Neuronal stem cell (in vitro differentiated cells): ENCODE results near the gene LDHB.
"Not testable (repeated sequence)": the region's sequence is repeated elsewhere in the genome, so short reads cannot be mapped to it uniquely, and the experiment has no call there.

Source experiments
- DNase-seq: peaks from one replicate; pipeline ENCODE4 v3.0.0-alpha.2; 2013; ENCODE audit warnings: low spot score
- H2AFZ ChIP-seq: one replicate; pipeline ENCODE4 v1.6.1; 2013; ENCODE audit warnings: mild to moderate bottlenecking, low read length, inconsistent platforms
- H2AK5ac ChIP-seq: 2 replicates; pipeline ENCODE4 v1.6.1; 2013; ENCODE audit warnings: low read depth, mild to moderate bottlenecking, inconsistent platforms, low read length, moderate library complexity, mixed read lengths
- H2BK120ac ChIP-seq: 2 replicates; pipeline ENCODE4 v1.6.1; 2013; ENCODE audit warnings: low read depth, mild to moderate bottlenecking, inconsistent platforms, low read length, moderate library complexity, mixed read lengths
- H2BK12ac ChIP-seq: one replicate; pipeline ENCODE4 v1.6.1; 2013; ENCODE audit warnings: low read length, inconsistent platforms
- H2BK15ac ChIP-seq: 2 replicates; pipeline ENCODE4 v1.6.1; 2013; ENCODE audit warnings: mild to moderate bottlenecking, low read length, inconsistent platforms, mixed read lengths
- H2BK5ac ChIP-seq: one replicate; pipeline ENCODE4 v1.6.1; 2013; ENCODE audit warnings: inconsistent platforms, mild to moderate bottlenecking, low read length, moderate library complexity
- H3K14ac ChIP-seq: one replicate; pipeline ENCODE4 v1.6.1; 2013; ENCODE audit warnings: low read length, inconsistent platforms
- H3K18ac ChIP-seq: 2 replicates; pipeline ENCODE4 v1.6.1; 2013; ENCODE audit warnings: low read length, inconsistent platforms
- H3K23ac ChIP-seq: 2 replicates; pipeline ENCODE4 v1.6.1; 2013; ENCODE audit warnings: low read depth, mild to moderate bottlenecking, mixed read lengths, low read length, inconsistent platforms; ENCODE audit not compliant: poor library complexity
- H3K27ac ChIP-seq: replicated peaks from 3 replicates; pipeline ENCODE4 v1.5.1; 2013; ENCODE audit warnings: low read length, inconsistent platforms
- H3K27me3 ChIP-seq, 3 experiments: 2 replicates each; pipeline ENCODE4 v1.6.1; 2013; ENCODE audit warnings: low read length in 3 of 3, mild to moderate bottlenecking in 2 of 3, inconsistent platforms in 1 of 3, low read depth in 1 of 3, mixed read lengths in 1 of 3, moderate library complexity in 1 of 3; ENCODE audit not compliant: control insufficient read depth in 3 of 3, insufficient read depth in 3 of 3
- H3K36me3 ChIP-seq, 2 donors: replicated peaks in 1 of 2; 2 replicates each; pipeline ENCODE4 v1.6.1; 2013; ENCODE audit warnings: low read length in 2 of 2; ENCODE audit not compliant: control insufficient read depth in 2 of 2, insufficient read depth in 2 of 2
- H3K4ac ChIP-seq: 2 replicates; pipeline ENCODE4 v1.6.1; 2013; ENCODE audit warnings: inconsistent platforms, mild to moderate bottlenecking, low read length, moderate library complexity
- H3K4me1 ChIP-seq, 2 donors: 1 replicate in 1 of 2; 2 replicates in 1 of 2; pipeline ENCODE4 v1.6.1; 2013; ENCODE audit warnings: low read length in 2 of 2, low read depth in 1 of 2; ENCODE audit not compliant: control insufficient read depth in 2 of 2, insufficient read depth in 1 of 2
- H3K4me2 ChIP-seq: one replicate; pipeline ENCODE4 v1.6.1; 2013; ENCODE audit warnings: mild to moderate bottlenecking, low read length, inconsistent platforms; ENCODE audit not compliant: insufficient read depth, poor library complexity, severe bottlenecking
- H3K4me3 ChIP-seq, 2 donors: 2 replicates each; pipeline ENCODE4 v1.5.1; 2013; ENCODE audit warnings: low read length in 2 of 2, mild to moderate bottlenecking in 2 of 2, inconsistent platforms in 1 of 2, moderate library complexity in 1 of 2
- H3K79me1 ChIP-seq: one replicate; pipeline ENCODE4 v1.6.1; 2013; ENCODE audit warnings: low read depth, mild to moderate bottlenecking, inconsistent platforms, low read length, moderate library complexity
- H3K9ac ChIP-seq: one replicate; pipeline ENCODE4 v1.6.1; 2013; ENCODE audit warnings: mild to moderate bottlenecking, low read depth, low read length, inconsistent platforms; ENCODE audit not compliant: poor library complexity
- H3K9me3 ChIP-seq, 2 donors: replicated peaks in 1 of 2; 2 replicates each; pipeline versions ENCODE3 to v1.6.1; 2013; ENCODE audit warnings: low read length in 2 of 2, mild to moderate bottlenecking in 2 of 2, inconsistent platforms in 1 of 2, low read depth in 1 of 2, mixed read lengths in 1 of 2, moderate library complexity in 1 of 2; ENCODE audit not compliant: control insufficient read depth in 2 of 2, insufficient read depth in 1 of 2
- H4K8ac ChIP-seq: one replicate; pipeline ENCODE4 v1.6.1; 2013; ENCODE audit warnings: low read depth, mild to moderate bottlenecking, inconsistent platforms, low read length, moderate library complexity
- H4K91ac ChIP-seq: one replicate; pipeline ENCODE4 v1.6.1; 2013; ENCODE audit warnings: low read length, low read depth, mild to moderate bottlenecking, inconsistent platforms; ENCODE audit not compliant: poor library complexity
- WGBS, 2 donors: extraction: QIAGEN DNeasy Blood & Tissue Kit; methylation state at CpG; one replicate each; pipeline ENCODE4 v1.1.7; 2013; ENCODE audit warnings: missing lambda C conversion rate in 2 of 2, mixed read lengths in 1 of 2; ENCODE audit not compliant: insufficient read length in 2 of 2, insufficient replicate concordance in 1 of 2; ENCODE audit errors: extremely low coverage in 2 of 2; 5-methylcytosine and 5-hydroxymethylcytosine counted together

LDHB gene

DNA sequence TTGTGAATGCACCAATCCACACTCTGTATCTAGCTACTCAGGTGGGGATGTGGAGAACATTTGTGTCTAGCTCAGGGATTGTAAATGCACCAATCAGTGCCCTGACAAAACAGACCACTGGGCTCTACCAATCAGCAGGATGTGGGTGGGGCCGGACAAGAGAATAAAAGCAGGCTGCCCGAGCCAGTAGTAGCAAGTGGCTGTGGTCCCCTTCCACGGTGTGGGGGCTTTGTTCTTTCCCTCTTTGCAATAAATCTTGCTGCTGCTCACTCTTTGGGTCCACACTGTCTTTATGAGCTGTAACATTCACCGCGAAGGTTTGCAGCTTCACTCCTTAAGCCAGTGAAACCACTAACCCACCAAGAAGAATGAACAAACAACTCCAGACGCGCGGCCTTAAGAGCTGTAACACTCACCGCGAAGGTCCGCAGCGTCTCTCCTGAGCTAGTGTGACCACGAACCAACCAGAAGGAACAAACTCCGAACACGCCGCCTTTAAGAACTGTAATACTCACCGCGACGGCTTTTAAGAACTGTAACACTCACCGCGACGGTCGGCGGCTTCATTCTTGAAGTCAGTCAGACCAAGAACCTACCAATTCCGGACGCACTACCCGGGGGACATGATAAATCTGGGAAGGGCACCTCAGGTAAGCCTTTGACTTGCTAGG, 4.6 kb upstream of the LDHB start:
- Histone ChIP-seq H3K4me2 (no peak overlapping the region), H3K36me3 (no peaks in the 10 kb centered on the region), H3K9me3 (peaks cover 2 to 3% of the 10 kb centered on the region in 2 donors), H2BK120ac (no peak overlapping the region), H2BK15ac (no peak overlapping the region), H2BK5ac (no peak overlapping the region), H2AFZ (no peak overlapping the region), H3K27ac (no peak overlapping the region), H4K8ac (no peak overlapping the region), H3K79me1 (no peaks in the 10 kb centered on the region), H3K27me3 (no peaks in the 10 kb centered on the region), H3K18ac (no peak overlapping the region), H3K14ac (no peak overlapping the region), H3K4ac (no peak overlapping the region), H3K9ac (no peak overlapping the region), H3K23ac (no peak overlapping the region), H2AK5ac (no peak overlapping the region), H3K4me1 (no peaks in the 10 kb centered on the region), H4K91ac (no peak overlapping the region), H2BK12ac (no peak overlapping the region), H3K4me3 (no peak overlapping the region)
- DNase-seq: no peak
- no CpG with 5 or more reads among the region's 27 CpGs for WGBS, 2 donors

DNA sequence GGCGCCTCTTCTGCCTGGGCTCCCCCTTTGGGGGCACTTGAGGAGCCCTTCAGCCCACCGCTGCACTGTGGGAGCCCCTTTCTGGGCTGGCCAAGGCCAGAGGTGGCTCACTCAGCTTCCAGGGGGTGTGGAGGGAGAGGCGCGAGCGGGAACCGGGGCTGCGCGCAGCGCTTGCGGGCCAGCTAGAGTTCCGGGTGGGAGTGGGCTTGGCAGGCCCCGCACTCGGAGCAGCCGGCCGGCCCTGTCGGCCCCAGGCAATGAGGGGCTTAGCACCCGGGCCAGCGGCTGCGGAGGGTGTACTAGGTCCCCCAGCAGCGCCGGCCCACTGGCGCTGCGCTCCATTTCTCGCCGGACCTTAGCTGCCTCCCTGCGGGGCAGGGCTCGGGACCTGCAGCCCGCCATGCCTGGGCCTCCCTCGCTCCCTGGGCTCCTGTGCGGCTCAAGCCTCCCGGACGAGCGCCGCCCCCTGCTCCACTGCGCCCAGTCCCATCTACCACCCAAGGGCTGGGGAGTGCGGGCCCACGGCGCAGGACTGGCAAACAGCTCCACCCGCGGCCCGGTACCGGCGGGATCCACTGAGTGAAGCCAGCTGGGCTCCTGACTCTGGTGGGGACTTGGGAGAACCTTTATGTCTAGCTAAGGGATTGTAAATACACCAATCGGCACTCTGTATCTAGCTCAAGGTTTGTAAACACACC, 3.9 kb upstream of the LDHB start:
- not testable (repeated sequence) for H2BK15ac ChIP-seq, H3K79me1 ChIP-seq, H3K4me2 ChIP-seq, H3K4me3 ChIP-seq, H3K4ac ChIP-seq, H2BK5ac ChIP-seq, H3K14ac ChIP-seq, H3K36me3 ChIP-seq, H3K9ac ChIP-seq, H3K27ac ChIP-seq, H3K9me3 ChIP-seq, H3K23ac ChIP-seq, H4K8ac ChIP-seq, H2AFZ ChIP-seq, DNase-seq, H3K27me3 ChIP-seq, H2BK120ac ChIP-seq, H3K4me1 ChIP-seq, H2BK12ac ChIP-seq, H2AK5ac ChIP-seq, H4K91ac ChIP-seq
- H3K18ac ChIP-seq: peak overlapping the region; percentile 64
- no CpG with 5 or more reads among the region's 44 CpGs for WGBS, 2 donors

DNA sequence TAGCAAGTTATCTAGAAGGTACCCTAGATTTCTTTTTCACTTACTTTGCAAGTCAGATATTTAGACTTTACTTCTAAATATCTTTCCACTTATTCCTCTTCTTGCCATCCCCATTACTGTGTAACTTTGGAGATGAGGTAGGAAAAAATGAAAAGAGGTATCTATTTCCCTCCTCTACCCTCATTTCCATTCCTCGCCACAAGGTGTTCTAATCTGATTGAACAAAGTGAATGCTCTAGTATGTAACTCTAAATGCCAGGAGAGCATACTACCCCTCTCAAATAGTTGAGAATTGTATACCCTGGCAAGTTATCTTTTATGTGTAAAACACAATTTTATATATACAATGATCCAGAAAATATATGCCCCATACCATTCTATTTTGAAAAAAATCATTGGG, 1.7 kb upstream of the LDHB start:
- Histone ChIP-seq H3K27ac (no peak overlapping the region), H3K18ac (no peak overlapping the region), H2BK120ac (no peak overlapping the region), H2BK5ac (no peak overlapping the region), H3K9ac (no peak overlapping the region), H3K9me3 (peaks cover 2 to 3% of the 10 kb centered on the region in 2 donors), H2AK5ac (no peak overlapping the region), H2BK15ac (no peak overlapping the region), H3K4me1 (no peaks in the 10 kb centered on the region), H4K8ac (no peak overlapping the region), H3K4me3 (no peak overlapping the region), H3K27me3 (no peaks in the 10 kb centered on the region), H4K91ac (no peak overlapping the region), H2AFZ (no peak overlapping the region), H3K79me1 (no peaks in the 10 kb centered on the region), H3K4me2 (no peak overlapping the region), H3K4ac (no peak overlapping the region), H3K36me3 (peaks cover 0 to 23% of the 10 kb centered on the region in 2 donors), H2BK12ac (no peak overlapping the region), H3K23ac (no peak overlapping the region), H3K14ac (no peak overlapping the region)
- WGBS, 2 donors: no CpG with 5 or more reads among the region's 1 CpG
- no peak for DNase-seq

DNA sequence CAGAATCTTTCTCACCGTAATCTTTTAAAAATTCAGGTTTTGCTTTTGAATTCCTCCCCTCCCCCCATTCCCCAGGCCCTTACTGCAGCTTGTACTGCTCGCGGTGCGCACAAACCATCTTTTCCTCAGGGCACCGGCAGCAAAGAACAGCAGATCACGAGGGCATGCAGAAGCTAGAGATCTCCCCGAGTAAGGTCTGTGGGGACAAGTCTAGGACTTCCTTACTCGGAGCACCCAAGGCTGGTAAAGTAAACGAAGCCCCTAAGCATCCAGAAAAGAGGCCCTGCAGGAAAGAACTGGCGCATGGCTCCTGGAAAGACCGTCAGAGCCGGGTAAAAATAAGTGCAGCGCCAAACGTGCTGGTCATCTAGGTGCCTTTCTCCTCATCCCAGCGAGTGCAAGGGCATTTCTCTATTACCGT, 727 bp downstream of the LDHB start:
- H4K8ac ChIP-seq: no peak overlapping the region
- H2BK120ac ChIP-seq: no peak overlapping the region
- peak overlapping the region; percentile 88 for H2AFZ ChIP-seq
- H2BK15ac ChIP-seq: no peak overlapping the region
- no peak overlapping the region for H4K91ac ChIP-seq
- peak overlapping the region; percentile 96 for H3K27ac ChIP-seq
- no peak overlapping the region for H2BK5ac ChIP-seq
- no peak overlapping the region for H3K23ac ChIP-seq
- H3K9ac ChIP-seq: peak overlapping the region; percentile 85
- H3K4me3 ChIP-seq: peak overlapping the region; percentile 84 to 91
- peaks cover 2 to 3% of the 10 kb centered on the region in 2 donors for H3K9me3 ChIP-seq
- H3K27me3 ChIP-seq: no peaks in the 10 kb centered on the region
- no peak overlapping the region for H2AK5ac ChIP-seq
- no peak overlapping the region for H2BK12ac ChIP-seq
- no peaks in the 10 kb centered on the region for H3K79me1 ChIP-seq
- peak; percentile 5 for DNase-seq
- WGBS, 2 donors: no CpG with 5 or more reads among the region's 16 CpGs
- no peak overlapping the region for H3K4ac ChIP-seq
- H3K4me2 ChIP-seq: peak overlapping the region; percentile 53
- peak overlapping the region; percentile 99 for H3K18ac ChIP-seq
- peaks cover 0 to 4% of the 10 kb centered on the region in 2 donors for H3K4me1 ChIP-seq
- H3K14ac ChIP-seq: no peak overlapping the region
- peaks cover 11 to 47% of the 10 kb centered on the region in 2 donors for H3K36me3 ChIP-seq
